Sigmoid colon (tissue), 7 donors: ENCODE data around the gene ZRANB1. TPM values are rescaled to one million over a fixed set of nuclear protein-coding genes. Genes with fewer than 3 reads are reported as not detected.
"Not testable (repeated sequence)": the region's sequence is repeated elsewhere in the genome, so short reads cannot be mapped to it uniquely, and the experiment has no call there.

ENCODE experiments used
- DNase-seq: peaks from one replicate; pipeline ENCODE4 v3.0.0-alpha.2; 2019
- H3K27ac ChIP-seq, 4 donors: fragments of 200-600 bp; sonication (generic); one replicate each; pipeline ENCODE4 v1.5.1; 2016 to 2019; ENCODE audit warnings: mild to moderate bottlenecking in 1 of 4
- H3K27me3 ChIP-seq, 3 donors: fragments of 200-600 bp; sonication (generic); one replicate each; pipeline ENCODE4 v1.5.1; 2019; ENCODE audit warnings: mild to moderate bottlenecking in 1 of 3
- H3K36me3 ChIP-seq, 4 donors: fragments of 200-600 bp; sonication (generic); one replicate each; pipeline ENCODE4 v1.5.1; 2016 to 2019
- H3K4me1 ChIP-seq, 4 donors: fragments of 200-600 bp; sonication (generic); one replicate each; pipeline ENCODE4 v1.5.1; 2017 to 2019
- H3K4me3 ChIP-seq, 4 donors: fragments of 200-600 bp; sonication (generic); one replicate each; pipeline ENCODE4 v1.5.1; 2017 to 2019; ENCODE audit warnings: mild to moderate bottlenecking in 2 of 4, moderate library complexity in 1 of 4
- H3K9me3 ChIP-seq, 4 donors: fragments of 200-600 bp in 3 of 4; sonication (generic) in 3 of 4; one replicate each; pipeline versions ENCODE4 v1.5.1 to v1.6.1; 2013 to 2019
- CTCF ChIP-seq, 4 experiments: fragments of 450-650 bp in 3 of 4; fragments of 200-600 bp in 1 of 4; IDR thresholded peaks; one replicate each; pipeline ENCODE4 v1.5.1; 2016 to 2019; ENCODE audit warnings: antibody characterized with exemption in 4 of 4, mild to moderate bottlenecking in 3 of 4, moderate library complexity in 2 of 4
- EP300 ChIP-seq, 4 donors: sonication (generic); formaldehyde crosslinking; IDR thresholded peaks; one replicate each; pipeline ENCODE4 v1.6.1; 2017; ENCODE audit warnings: antibody characterized with exemption in 4 of 4
- POLR2A ChIP-seq, 2 donors: fragments of 450-650 bp; IDR thresholded peaks; one replicate each; pipeline ENCODE4 v1.6.1; 2016; ENCODE audit warnings: antibody characterized with exemption in 2 of 2, mild to moderate bottlenecking in 2 of 2, moderate library complexity in 2 of 2
- POLR2AphosphoS5 ChIP-seq, 4 donors: sonication (generic); formaldehyde crosslinking; IDR thresholded peaks; one replicate each; pipeline ENCODE4 v1.6.1; 2017; ENCODE audit warnings: antibody characterized with exemption in 4 of 4
- WGBS, 2 donors: extraction: QIAGEN DNeasy Blood & Tissue Kit; methylation state at CpG; one replicate each; pipeline ENCODE4 v1.1.7; 2013; 5-methylcytosine and 5-hydroxymethylcytosine counted together
- intact Hi-C: fragments of 100-400 bp; cut with DNase I; formaldehyde crosslinking; loops from one replicate; pipeline ENCODE4 v1.15.1; 2023
- polyA plus RNA-seq, 3 donors: library from polyadenylated mRNA; stranded (reverse); fragments of 200-250 nt; gene quantifications; one replicate each; pipeline ENCODE4 v1.2.3, GENCODE V29; 2013
- total RNA-seq, 4 donors: library from RNA; depleted of rRNA; stranded (reverse); fragments of >200 nt; gene quantifications; one replicate each; pipeline ENCODE4 v1.1.0, GENCODE V29; 2016
- donor health status: healthy with polysubstance abuse.
- donor health status: Bipolar disorder and iron deficiency.
- donor health status: healthy.

ZRANB1 gene
- total and polyA plus RNA-seq, 7 donors, result 6.7 to 49.0 (median 38.0) TPM

DNA sequence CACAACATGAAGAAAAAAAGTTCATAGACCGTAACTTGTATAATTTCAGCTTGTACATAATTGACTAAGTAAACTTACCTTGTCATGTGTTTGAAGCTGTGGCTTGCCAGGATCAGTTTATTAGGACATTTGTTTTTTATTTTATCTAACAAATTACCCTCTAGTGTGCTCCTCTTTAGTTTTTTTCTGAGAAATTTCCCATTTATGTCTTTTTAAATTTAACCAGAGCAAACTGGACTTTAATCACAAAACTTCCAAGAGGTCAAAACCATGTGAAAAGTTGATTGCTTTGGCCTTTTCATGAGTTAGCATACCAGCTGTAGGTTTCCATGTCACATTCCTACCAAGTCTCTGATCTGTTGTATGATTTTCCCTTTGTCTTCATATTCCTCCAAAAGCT, 42.5 kb downstream of the ZRANB1 start:
- DNase-seq, result no peak
- no peak for TF ChIP-seq CTCF (IDR thresholded peaks at IDR 0.05)
- no peak for TF ChIP-seq POLR2A (IDR thresholded peaks at IDR 0.05)
- no peak for TF ChIP-seq POLR2AphosphoS5 (IDR thresholded peaks at IDR 0.05)
- TF ChIP-seq EP300 (IDR thresholded peaks at IDR 0.05), result no peak
- Histone ChIP-seq H3K36me3 (peaks cover 0 to 77% (median 14%) of the 10 kb centered on the region in 4 donors), H3K27me3 (no peaks in the 10 kb centered on the region), H3K9me3 (no peaks in the 10 kb centered on the region), H3K4me3 (no peak overlapping the region), H3K27ac (no peak overlapping the region), H3K4me1 (peaks cover 0 to 10% (median 3%) of the 10 kb centered on the region in 4 donors)
- intact Hi-C loops, result loop anchor here (10.0 kb wide), 1 partner anchor 70 kb away; no protein-coding TSS in a partner anchor
- WGBS, 2 donors, result 42 to 91% methylated on average over 1 of the region's 1 CpG

DNA sequence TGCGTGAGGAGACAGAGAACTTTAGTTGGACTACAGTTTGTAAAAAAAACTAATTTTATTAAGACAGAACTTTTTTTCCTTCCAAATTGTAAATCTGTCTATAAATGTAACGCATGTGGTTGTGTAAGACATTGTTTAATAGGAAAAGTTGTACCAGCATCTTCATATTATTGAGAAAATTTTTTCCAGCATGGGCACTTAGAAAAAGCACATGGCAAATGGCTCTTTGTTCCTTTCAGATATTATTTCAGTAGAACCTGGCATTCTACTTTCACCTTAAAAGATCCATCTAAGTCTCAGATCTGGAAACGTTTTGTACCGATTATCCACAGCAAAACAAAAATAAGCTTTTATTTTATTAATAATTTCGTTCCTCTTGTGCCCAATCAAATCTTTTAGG, 43.2 kb downstream of the ZRANB1 start:
- DNase-seq, result no peak
- H3K4me3 ChIP-seq, result no peak overlapping the region
- H3K9me3 ChIP-seq, result no peaks in the 10 kb centered on the region
- peaks cover 0 to 10% (median 3%) of the 10 kb centered on the region in 4 donors for H3K4me1 ChIP-seq
- no peak overlapping the region for H3K27ac ChIP-seq
- intact Hi-C loops, result loop anchor here (10.0 kb wide), 1 partner anchor 70 kb away; no protein-coding TSS in a partner anchor
- H3K36me3 ChIP-seq, result peaks cover 0 to 84% (median 14%) of the 10 kb centered on the region in 4 donors
- no peaks in the 10 kb centered on the region for H3K27me3 ChIP-seq
- WGBS, 2 donors, result 82 to 92% methylated on average over 5 of the region's 5 CpGs
- no peak for TF ChIP-seq CTCF (IDR thresholded peaks at IDR 0.05)
- no peak for TF ChIP-seq EP300 (IDR thresholded peaks at IDR 0.05)

- no peak overlapping the region for H3K4me3 ChIP-seq
- no peaks in the 10 kb centered on the region for H3K27me3 ChIP-seq
- no peak for DNase-seq
- H3K36me3 ChIP-seq, result peaks cover 14 to 94% (median 29%) of the 10 kb centered on the region in 4 donors
- no peak overlapping the region for H3K27ac ChIP-seq
- intact Hi-C loops, result loop anchor here (10.0 kb wide), 1 partner anchor 73 kb away; no protein-coding TSS in a partner anchor
- H3K4me1 ChIP-seq, result peaks cover 0 to 13% (median 6%) of the 10 kb centered on the region in 4 donors
- WGBS, 2 donors, result 89 to 96% methylated on average over 1 of the region's 1 CpG
- H3K9me3 ChIP-seq, result no peaks in the 10 kb centered on the region
- TF ChIP-seq POLR2AphosphoS5 (IDR thresholded peaks at IDR 0.05), result no peak
- TF ChIP-seq CTCF (IDR thresholded peaks at IDR 0.05), result no peak
These were observed 45.9 kb downstream of the ZRANB1 start for GRCh38 chr10:124987788-124988187.

DNA sequence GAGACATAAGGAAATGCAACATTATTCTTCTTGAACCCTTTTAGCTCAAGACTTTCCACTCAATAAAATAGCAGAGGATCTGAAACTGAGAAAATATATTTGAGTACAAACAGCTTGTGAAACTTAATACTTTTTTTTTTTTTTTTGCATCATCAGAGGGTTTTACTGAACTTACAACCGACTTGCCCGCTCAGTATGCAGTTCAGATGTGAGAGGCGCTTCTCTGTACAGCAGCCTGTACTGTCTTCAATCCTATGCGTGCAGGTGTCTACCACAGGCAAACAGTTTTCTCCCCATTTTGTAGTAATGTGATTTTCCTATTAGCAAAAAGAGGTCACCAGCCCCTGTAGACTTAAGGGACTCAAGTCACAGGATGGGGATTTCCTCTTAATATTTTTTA, 46.8 kb downstream of the ZRANB1 start:
- H3K4me3 ChIP-seq, H3K27ac ChIP-seq, DNase-seq, H3K9me3 ChIP-seq, H3K27me3 ChIP-seq: not testable (repeated sequence)
- WGBS, 2 donors, result 73 to 87% methylated on average over 4 of the region's 4 CpGs
- H3K4me1 ChIP-seq, result peaks cover 0 to 11% (median 3%) of the 10 kb centered on the region in 4 donors
- intact Hi-C loops, result loop anchor here (10.0 kb wide), 1 partner anchor 74 kb away; no protein-coding TSS in a partner anchor
- H3K36me3 ChIP-seq, result peaks cover 20 to 94% (median 32%) of the 10 kb centered on the region in 4 donors

- intact Hi-C loops, result loop anchor here (10.0 kb wide), 1 partner anchor 75 kb away; no protein-coding TSS in a partner anchor
- no peak overlapping the region for H3K27ac ChIP-seq
- peaks cover 0 to 10% (median 2%) of the 10 kb centered on the region in 4 donors for H3K4me1 ChIP-seq
- 71 to 81% methylated on average over 10 of the region's 10 CpGs for WGBS, 2 donors
- TF ChIP-seq POLR2AphosphoS5 (IDR thresholded peaks at IDR 0.05) (no peak), CTCF (IDR thresholded peaks at IDR 0.05) (no peak), POLR2A (IDR thresholded peaks at IDR 0.05) (no peak), EP300 (IDR thresholded peaks at IDR 0.05) (no peak)
- no peak for DNase-seq
- no peak overlapping the region for H3K4me3 ChIP-seq
- peaks cover 27 to 94% (median 37%) of the 10 kb centered on the region in 4 donors for H3K36me3 ChIP-seq
- no peaks in the 10 kb centered on the region for H3K27me3 ChIP-seq
- H3K9me3 ChIP-seq, result no peaks in the 10 kb centered on the region
These were observed 47.6 kb downstream of the ZRANB1 start for GRCh38 chr10:124989526-124989925.
